Measurements from ENCODE around the gene RAD51B. TPM values are rescaled to one million over a fixed set of nuclear protein-coding genes. Genes with fewer than 3 reads are reported as not detected.
"Not testable (repeated sequence)": the region's sequence is repeated elsewhere in the genome, so short reads cannot be mapped to it uniquely, and the experiment has no call there.

The RAD51B gene
- total RNA-seq, 1 experiment from 2014 or later, result 29.9 TPM

GRCh38 chr14:67967206-67967605, 147.6 kb downstream of the RAD51B start:
- no peak overlapping the region for H3K4me3 ChIP-seq
- no peak overlapping the region for H2AFZ ChIP-seq
- H3K79me2 ChIP-seq (ENCODE audit: low read depth), result no peaks in the 10 kb centered on the region
- POLR2A ChIA-PET (ENCODE audit: unreplicated experiment), result no interaction called here
- H3K9me3 ChIP-seq (ENCODE audit: insufficient read depth, low read depth), result peaks cover 4% of the 10 kb centered on the region; the same call in 1 of the 2 replicates
- H3F3A ChIP-seq (ENCODE audit: insufficient read depth, low read depth), result peaks cover 24% of the 10 kb centered on the region
- no peak overlapping the region for H3K4me2 ChIP-seq
- no peaks in the 10 kb centered on the region for H4K20me1 ChIP-seq (ENCODE audit: insufficient read depth)
- no peak overlapping the region for H3K27ac ChIP-seq
- H3K9me2 ChIP-seq (ENCODE audit: insufficient read depth), result no peaks in the 10 kb centered on the region
- H3K27me3 ChIP-seq (ENCODE audit: insufficient read depth, low read depth), result no peaks in the 10 kb centered on the region
- CTCF ChIA-PET, result no interaction called here
- no peak for TF ChIP-seq EZH2 (IDR thresholded peaks at IDR 0.05; ENCODE audit: low read depth)
- no peak for TF ChIP-seq CTCF (conservative IDR thresholded peaks at IDR 0.05)
- no peak for DNase-seq
- intact Hi-C loops (cut with micrococcal nuclease; ENCODE audit: unreplicated experiment), result no loop called here
- BruUV-seq (replicated peaks), result no TSS peak
- H3K36me3 ChIP-seq (ENCODE audit: low read depth), result no peaks in the 10 kb centered on the region
- peaks cover 46% of the 10 kb centered on the region for H3K4me1 ChIP-seq (replicated peaks; ENCODE audit: insufficient read depth)

GRCh38 chr14:67967970-67968369, 148.4 kb downstream of the RAD51B start:
- H3K27ac ChIP-seq; BruUV-seq (replicated peaks); H3K9me2 ChIP-seq (ENCODE audit: insufficient read depth); intact Hi-C loops (cut with micrococcal nuclease; ENCODE audit: unreplicated experiment); POLR2A ChIA-PET (ENCODE audit: unreplicated experiment); H2AFZ ChIP-seq; H3K27me3 ChIP-seq (ENCODE audit: insufficient read depth, low read depth); H4K20me1 ChIP-seq (ENCODE audit: insufficient read depth); CTCF ChIA-PET; H3K4me3 ChIP-seq; H3K4me2 ChIP-seq; H3K36me3 ChIP-seq (ENCODE audit: low read depth); H3K9me3 ChIP-seq (ENCODE audit: insufficient read depth, low read depth); H3K79me2 ChIP-seq (ENCODE audit: low read depth); DNase-seq: not testable (repeated sequence)
- H3F3A ChIP-seq (ENCODE audit: insufficient read depth, low read depth), result peaks cover 23% of the 10 kb centered on the region
- peaks cover 46% of the 10 kb centered on the region for H3K4me1 ChIP-seq (replicated peaks; ENCODE audit: insufficient read depth)

- DNase-seq, result no peak
- BruUV-seq (replicated peaks), result no TSS peak
- POLR2A ChIA-PET (ENCODE audit: unreplicated experiment), result no interaction called here
Measured at GRCh38 chr14:67970923-67971322, 151.3 kb downstream of the RAD51B start.

GRCh38 chr14:67971627-67972625, 152.3 kb downstream of the RAD51B start:
- H3K4me2 ChIP-seq, result no peak overlapping the region
- DNase-seq, result no peak
- CTCF ChIA-PET, result no interaction called here

More at GRCh38 chr14:67970923-67971322, 151.3 kb downstream of the RAD51B start:
- no peaks in the 10 kb centered on the region for H3K79me2 ChIP-seq (ENCODE audit: low read depth)
- H3F3A ChIP-seq (ENCODE audit: insufficient read depth, low read depth), result no peaks in the 10 kb centered on the region
- H3K4me2 ChIP-seq, result no peak overlapping the region
- intact Hi-C loops (cut with micrococcal nuclease; ENCODE audit: unreplicated experiment), result no loop called here
- peaks cover 19% of the 10 kb centered on the region for H3K4me1 ChIP-seq (replicated peaks; ENCODE audit: insufficient read depth)
- H3K4me3 ChIP-seq, result no peak overlapping the region
- H3K27ac ChIP-seq, result no peak overlapping the region
- no peaks in the 10 kb centered on the region for H3K9me2 ChIP-seq (ENCODE audit: insufficient read depth)
- no peak for TF ChIP-seq EZH2 (IDR thresholded peaks at IDR 0.05; ENCODE audit: low read depth)
- no peaks in the 10 kb centered on the region for H4K20me1 ChIP-seq (ENCODE audit: insufficient read depth)
- H3K27me3 ChIP-seq (ENCODE audit: insufficient read depth, low read depth), result no peaks in the 10 kb centered on the region
- H3K36me3 ChIP-seq (ENCODE audit: low read depth), result no peaks in the 10 kb centered on the region
- H3K9me3 ChIP-seq (ENCODE audit: insufficient read depth, low read depth), result peaks cover 2% of the 10 kb centered on the region; the same call in 1 of the 2 replicates
- CTCF ChIA-PET, result no interaction called here
- no peak overlapping the region for H2AFZ ChIP-seq

More at GRCh38 chr14:67971627-67972625, 152.3 kb downstream of the RAD51B start:
- Histone ChIP-seq H3K79me2 (ENCODE audit: low read depth) (no peaks in the 10 kb centered on the region), H3K27ac (no peak overlapping the region), H2AFZ (no peak overlapping the region), H4K20me1 (ENCODE audit: insufficient read depth) (no peaks in the 10 kb centered on the region), H3K4me1 (replicated peaks; ENCODE audit: insufficient read depth) (peaks cover 19% of the 10 kb centered on the region), H3K36me3 (ENCODE audit: low read depth) (no peaks in the 10 kb centered on the region), H3F3A (ENCODE audit: insufficient read depth, low read depth) (no peaks in the 10 kb centered on the region), H3K9me3 (ENCODE audit: insufficient read depth, low read depth) (no peaks in the 10 kb centered on the region; the same call in 1 of the 2 replicates), H3K9me2 (ENCODE audit: insufficient read depth) (no peaks in the 10 kb centered on the region), H3K27me3 (ENCODE audit: insufficient read depth, low read depth) (no peaks in the 10 kb centered on the region), H3K4me3 (no peak overlapping the region)
- POLR2A ChIA-PET (ENCODE audit: unreplicated experiment), result no interaction called here
- intact Hi-C loops (cut with micrococcal nuclease; ENCODE audit: unreplicated experiment), result no loop called here
- no TSS peak for BruUV-seq (replicated peaks)
- TF ChIP-seq CTCF (conservative IDR thresholded peaks at IDR 0.05), result no peak
- no peak for TF ChIP-seq EZH2 (IDR thresholded peaks at IDR 0.05; ENCODE audit: low read depth)
